Ishikawa (cell line): ENCODE data around the gene FAM135A.

Experiments used
- CEBPB ChIP-seq: IDR thresholded peaks from 2 replicates; pipeline ENCODE4 v1.6.1; 2012
- CREB1 ChIP-seq: IDR thresholded peaks from 2 replicates; pipeline ENCODE4 v1.6.1; 2012; ENCODE audit warnings: low read depth
- EGR1 ChIP-seq: IDR thresholded peaks from 2 replicates; pipeline ENCODE4 v1.6.1; 2012
- EP300 ChIP-seq: IDR thresholded peaks from 2 replicates; pipeline ENCODE4 v1.6.1; 2012; ENCODE audit warnings: borderline replicate concordance
- FOXM1 ChIP-seq: IDR thresholded peaks from 2 replicates; pipeline ENCODE4 v1.6.1; 2012; ENCODE audit warnings: low read depth, borderline replicate concordance
- MAX ChIP-seq: IDR thresholded peaks from 2 replicates; pipeline ENCODE4 v1.6.1; 2012
- NFIC ChIP-seq: IDR thresholded peaks from 2 replicates; pipeline ENCODE4 v1.6.1; 2012
- RAD21 ChIP-seq: IDR thresholded peaks from 2 replicates; pipeline ENCODE4 v1.6.1; 2012; ENCODE audit warnings: low read depth
- REST ChIP-seq: IDR thresholded peaks from 2 replicates; pipeline ENCODE4 v1.6.1; 2012; ENCODE audit warnings: low read depth, mild to moderate bottlenecking
- TAF1 ChIP-seq: IDR thresholded peaks from 2 replicates; pipeline ENCODE4 v1.6.1; 2012; ENCODE audit warnings: low read depth, mild to moderate bottlenecking
- TCF12 ChIP-seq: IDR thresholded peaks from 2 replicates; pipeline ENCODE4 v1.6.1; 2012; ENCODE audit warnings: low read depth
- TEAD4 ChIP-seq: IDR thresholded peaks from 2 replicates; pipeline ENCODE4 v1.6.1; 2012
- YY1 ChIP-seq: IDR thresholded peaks from 2 replicates; pipeline ENCODE4 v1.6.1; 2012; ENCODE audit warnings: low read depth
- ZBTB7A ChIP-seq: IDR thresholded peaks from 2 replicates; pipeline ENCODE4 v1.6.1; 2012; ENCODE audit warnings: low read depth
- TF ChIP-seq, protein P1 (sequence below): IDR thresholded peaks from 2 replicates; pipeline ENCODE4 v1.6.1; 2012

The FAM135A gene

GRCh38 chr6:70459235-70459634 lies 45.9 kb downstream of the FAM135A start:
- TF ChIP-seq TEAD4 (no peak), YY1 (no peak), RAD21 (no peak)

GRCh38 chr6:70470016-70470415 lies 56.7 kb downstream of the FAM135A start:
- TF ChIP-seq RAD21: no peak
- no peak for TF ChIP-seq CREB1
- TF ChIP-seq REST: no peak
- no peak for TF ChIP-seq MAX

GRCh38 chr6:70474751-70475150 lies 61.4 kb downstream of the FAM135A start:
- TF ChIP-seq TCF12 (no peak), YY1 (no peak), EP300 (no peak), RAD21 (no peak), EGR1 (no peak), TAF1 (no peak), REST (no peak), TEAD4 (no peak), NFIC (no peak), CEBPB (no peak), MAX (no peak), FOXM1 (no peak), ZBTB7A (no peak), CREB1 (no peak)
- TF ChIP-seq, protein P1, sequence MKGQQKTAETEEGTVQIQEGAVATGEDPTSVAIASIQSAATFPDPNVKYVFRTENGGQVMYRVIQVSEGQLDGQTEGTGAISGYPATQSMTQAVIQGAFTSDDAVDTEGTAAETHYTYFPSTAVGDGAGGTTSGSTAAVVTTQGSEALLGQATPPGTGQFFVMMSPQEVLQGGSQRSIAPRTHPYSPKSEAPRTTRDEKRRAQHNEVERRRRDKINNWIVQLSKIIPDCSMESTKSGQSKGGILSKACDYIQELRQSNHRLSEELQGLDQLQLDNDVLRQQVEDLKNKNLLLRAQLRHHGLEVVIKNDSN: no peak

DNA sequence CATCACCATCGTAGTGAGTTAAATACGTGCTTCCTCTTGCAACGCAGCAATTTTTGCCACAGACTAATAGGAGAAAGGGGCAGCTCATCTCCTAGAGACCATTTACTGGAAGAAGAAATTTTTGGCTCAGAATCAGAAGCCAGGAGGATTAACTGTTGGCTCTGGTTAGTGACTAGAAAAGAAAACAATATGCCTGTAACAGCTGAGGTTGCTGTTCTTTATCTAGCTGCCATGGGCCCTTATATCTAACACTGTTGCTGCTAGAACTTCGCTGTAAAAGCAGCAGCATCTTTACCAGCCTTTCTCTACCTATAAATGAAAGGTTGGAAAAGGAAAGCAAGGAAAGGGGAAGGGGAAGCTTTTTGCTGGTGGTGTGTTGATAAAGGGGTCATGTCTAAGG lies 65.9 kb downstream of the FAM135A start:
- no peak for TF ChIP-seq MAX
- TF ChIP-seq ZBTB7A: no peak
- TF ChIP-seq, protein P1: no peak
- TF ChIP-seq CREB1: no peak
- TF ChIP-seq TAF1: no peak
- no peak for TF ChIP-seq TEAD4
- no peak for TF ChIP-seq EGR1
- TF ChIP-seq EP300: no peak

DNA sequence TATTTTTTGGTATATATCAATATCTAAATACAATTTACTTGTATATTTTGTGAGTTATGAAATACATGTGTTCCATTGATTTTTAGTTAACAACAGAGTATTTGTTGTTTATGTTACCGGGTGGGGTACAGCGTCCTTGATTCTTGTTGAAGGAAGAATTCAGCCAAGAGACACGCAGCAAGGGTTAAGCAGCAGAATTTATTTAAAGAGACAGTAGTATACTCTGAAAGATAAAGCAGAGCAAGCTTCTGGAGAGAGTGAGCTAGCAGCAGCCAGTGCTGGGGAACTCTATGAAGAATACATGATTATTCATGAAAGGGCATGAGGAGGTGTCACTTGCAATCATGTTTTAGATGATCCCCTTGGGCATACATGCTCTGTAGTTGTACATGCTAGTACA lies 76.1 kb downstream of the FAM135A start:
- no peak for TF ChIP-seq ZBTB7A
- TF ChIP-seq MAX: no peak
- TF ChIP-seq EP300: no peak
- TF ChIP-seq, protein P1: no peak
- TF ChIP-seq TCF12: no peak
- no peak for TF ChIP-seq YY1
- no peak for TF ChIP-seq EGR1
- TF ChIP-seq TAF1: no peak
- TF ChIP-seq FOXM1: no peak
- TF ChIP-seq CREB1: no peak
- no peak for TF ChIP-seq TEAD4
- no peak for TF ChIP-seq CEBPB
- TF ChIP-seq RAD21: no peak
- TF ChIP-seq REST: no peak
- TF ChIP-seq NFIC: no peak
